HG03066 (cell line): Measurements from ENCODE around the gene MSANTD2.

ENCODE experiments used
- ATAC-seq: cut with Tn5 transposase; IDR thresholded peaks from one replicate; pipeline ENCODE4 v1.9.1; 2021; ENCODE audit warnings: low read depth; ENCODE audit not compliant: unreplicated experiment

MSANTD2 gene

GRCh38 chr11:124739479-124740276 lies 60.5 kb downstream of the MSANTD2 start, which contains the start of gene NRGN:
NRGN (plus strand) TSS chr11:124739942; CDS start chr11:124740085, 143 bp downstream.
- peak; percentile 96 for ATAC-seq

DNA sequence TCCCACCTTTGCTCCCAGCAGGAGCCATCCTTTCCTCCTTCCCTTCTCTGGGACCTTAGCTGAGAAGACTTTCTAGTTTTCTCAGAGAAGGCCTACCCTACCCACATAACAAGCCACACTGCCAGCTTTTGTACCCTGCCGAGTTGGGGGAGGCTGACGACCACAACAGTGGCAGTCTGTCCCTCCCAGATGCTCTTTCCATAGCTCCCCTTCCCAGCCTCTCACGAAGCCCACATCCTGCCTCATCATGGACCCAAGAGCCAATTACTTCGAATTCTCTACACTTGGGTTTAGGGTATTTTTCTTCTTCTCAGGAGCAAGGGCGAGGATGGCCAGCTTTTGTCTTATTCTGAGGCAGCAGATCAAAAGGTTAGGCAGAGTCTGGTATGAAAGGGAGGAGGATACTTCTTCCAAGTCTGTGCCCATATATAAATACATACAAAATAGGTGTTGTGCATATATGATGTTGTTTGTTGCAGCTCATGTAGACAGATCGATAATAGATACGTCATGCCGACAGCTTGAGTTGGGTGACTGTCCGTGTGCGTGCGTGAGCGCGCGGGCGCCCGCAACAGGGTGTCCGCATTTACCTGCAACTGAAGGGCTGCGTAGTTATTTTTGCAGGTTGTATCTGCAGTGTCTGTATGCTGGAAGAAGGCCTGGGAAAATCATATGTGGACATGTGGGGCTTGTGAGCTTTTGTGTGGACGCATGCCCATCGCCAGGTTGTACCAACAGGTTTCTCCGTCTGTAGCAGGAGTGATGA lies 61.3 kb downstream of the MSANTD2 start:
- no peak for ATAC-seq

DNA sequence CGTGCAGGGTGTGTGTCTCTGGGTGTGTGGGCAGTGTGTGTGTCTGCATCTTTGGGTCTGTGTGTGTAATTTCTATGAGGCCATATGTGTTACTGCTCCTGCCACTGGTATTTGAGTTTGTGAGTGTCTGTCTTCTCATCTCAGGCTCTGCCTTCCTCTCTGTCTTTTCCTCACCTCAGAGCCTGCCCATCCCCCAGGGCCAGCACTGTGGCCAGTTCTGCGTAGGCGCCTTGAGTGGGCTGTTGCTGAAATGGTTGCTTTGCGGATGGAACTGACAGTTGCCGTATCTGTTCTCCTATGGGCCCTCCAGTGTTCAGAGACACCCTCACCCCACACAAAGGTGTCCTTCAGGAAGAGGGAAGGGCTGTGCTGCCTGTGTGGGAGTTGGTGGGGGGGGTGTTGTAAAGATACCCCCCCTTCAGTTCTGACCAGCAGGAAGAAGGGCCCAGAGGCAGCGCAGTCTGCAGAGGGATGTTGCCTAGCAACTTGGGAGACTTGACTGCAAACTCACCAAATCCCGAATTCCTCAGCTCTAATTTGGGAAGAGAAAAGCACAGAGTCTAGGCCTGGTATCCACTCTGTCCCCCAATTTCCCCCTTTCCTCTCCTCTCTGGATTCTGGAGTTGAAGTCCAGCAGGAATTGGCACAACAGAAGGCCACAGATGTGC lies 62.4 kb downstream of the MSANTD2 start:
- ATAC-seq = no peak

GRCh38 chr11:124736736-124737135 lies 63.5 kb downstream of the MSANTD2 start:
- ATAC-seq = no peak

DNA sequence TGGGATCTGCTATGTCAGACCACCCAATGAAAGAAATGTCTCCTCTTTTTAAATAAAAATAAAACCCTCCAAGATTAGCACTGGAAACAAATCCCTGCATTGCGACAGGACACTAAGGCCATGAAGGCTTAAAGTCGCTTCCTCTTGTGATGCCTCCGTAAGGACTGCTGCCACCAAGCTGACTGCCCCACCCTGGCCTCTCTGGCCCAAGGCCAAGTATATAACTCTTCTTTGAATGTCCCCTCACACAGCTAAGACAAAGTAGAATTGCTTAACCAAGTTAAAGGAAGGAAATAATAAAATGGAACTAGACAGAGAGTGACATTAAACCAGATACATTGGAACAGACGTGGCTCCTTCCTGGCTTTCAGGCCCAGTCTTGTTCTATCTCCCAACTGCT lies 68.0 kb downstream of the MSANTD2 start:
- no peak for ATAC-seq

- ATAC-seq = no peak
Observed at GRCh38 chr11:124729571-124729970, 70.6 kb downstream of the MSANTD2 start.

GRCh38 chr11:124728134-124728533 lies 72.1 kb downstream of the MSANTD2 start:
- no peak for ATAC-seq

DNA sequence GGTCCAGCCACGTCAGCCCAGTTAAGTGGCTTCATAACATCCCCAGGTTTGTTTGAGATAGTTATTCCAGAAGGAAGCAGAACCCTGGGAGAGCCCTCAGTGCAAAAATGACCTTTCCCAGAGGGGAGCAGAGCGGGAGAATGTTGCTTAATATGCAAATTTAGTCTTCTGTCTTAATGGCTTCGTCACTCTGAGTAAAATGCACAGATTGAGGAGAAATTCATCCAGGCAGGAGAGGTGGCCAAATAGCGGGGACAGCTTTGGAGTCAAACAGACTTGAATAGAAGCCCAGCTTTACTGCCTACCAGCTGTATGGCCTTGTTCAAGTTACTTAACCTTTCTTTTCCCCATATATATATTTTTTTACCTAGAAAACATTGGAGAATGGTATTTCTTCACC lies 72.7 kb downstream of the MSANTD2 start:
- ATAC-seq = no peak

DNA sequence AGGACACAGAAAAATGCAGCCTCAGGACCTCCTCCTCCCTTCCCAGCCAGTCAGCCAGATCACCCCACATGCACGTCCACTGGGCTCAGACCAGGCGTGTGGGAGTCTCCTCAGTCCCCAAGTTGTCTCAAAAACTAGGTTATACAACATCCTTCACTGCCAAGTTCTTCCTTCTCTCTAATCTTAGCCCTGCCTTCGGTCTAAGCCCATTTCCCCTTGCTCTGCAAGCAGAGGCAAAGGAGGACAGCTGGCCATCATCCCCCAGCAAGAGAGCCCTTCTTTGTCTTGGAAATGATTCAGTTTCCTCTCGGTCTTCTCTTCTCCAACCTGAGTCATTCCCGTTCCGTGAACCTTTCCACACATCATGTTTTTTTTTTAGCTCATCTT lies 74.5 kb downstream of the MSANTD2 start:
- peak; percentile 19 for ATAC-seq

DNA sequence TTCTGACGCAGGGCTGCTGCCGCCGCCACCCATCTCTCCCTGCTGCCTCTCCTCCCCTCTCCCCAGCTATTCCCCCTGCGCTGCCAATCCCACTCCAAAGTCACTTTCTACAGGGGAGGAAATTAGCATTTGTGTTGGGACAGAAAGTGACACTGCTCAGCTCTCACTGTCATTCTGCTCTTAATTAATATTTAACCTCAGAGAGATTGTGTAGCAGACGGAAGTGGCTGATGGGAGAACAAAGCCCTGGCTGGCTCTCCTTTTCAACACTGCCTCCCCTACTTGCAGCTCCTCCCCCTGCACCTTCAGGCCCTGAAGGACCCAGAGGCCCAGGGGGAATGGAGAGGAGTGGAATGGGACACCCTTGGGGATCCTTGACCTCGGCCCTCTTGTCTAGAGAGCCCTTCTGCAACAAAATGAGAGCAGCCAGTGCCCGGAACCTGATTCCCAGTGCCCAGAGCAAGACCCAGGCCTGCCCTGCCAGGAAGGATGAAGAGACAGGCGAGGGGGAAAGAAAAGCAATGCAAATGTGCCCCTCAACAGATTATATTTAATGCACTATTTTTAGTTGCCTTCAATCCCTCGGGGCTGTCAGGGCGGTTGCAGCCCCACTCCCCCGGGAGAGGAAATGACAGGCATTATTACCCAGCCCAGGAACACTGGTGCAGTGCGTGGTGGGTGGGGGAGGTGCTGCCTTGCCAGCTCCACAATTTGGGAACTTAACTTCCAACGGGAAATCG lies 75.1 kb downstream of the MSANTD2 start:
- peak; percentile 95 for ATAC-seq

- no peak for ATAC-seq
Observed at GRCh38 chr11:124722176-124722575, 78.0 kb downstream of the MSANTD2 start.

- no peak for ATAC-seq
Observed at GRCh38 chr11:124719534-124719933, 80.7 kb downstream of the MSANTD2 start.

GRCh38 chr11:124718801-124719200 lies 81.4 kb downstream of the MSANTD2 start:
- no peak for ATAC-seq

GRCh38 chr11:124717786-124718651 lies 82.2 kb downstream of the MSANTD2 start:
- ATAC-seq = no peak

- ATAC-seq = peak; percentile 52
Observed at GRCh38 chr11:124717421-124717785, 82.8 kb downstream of the MSANTD2 start.

DNA sequence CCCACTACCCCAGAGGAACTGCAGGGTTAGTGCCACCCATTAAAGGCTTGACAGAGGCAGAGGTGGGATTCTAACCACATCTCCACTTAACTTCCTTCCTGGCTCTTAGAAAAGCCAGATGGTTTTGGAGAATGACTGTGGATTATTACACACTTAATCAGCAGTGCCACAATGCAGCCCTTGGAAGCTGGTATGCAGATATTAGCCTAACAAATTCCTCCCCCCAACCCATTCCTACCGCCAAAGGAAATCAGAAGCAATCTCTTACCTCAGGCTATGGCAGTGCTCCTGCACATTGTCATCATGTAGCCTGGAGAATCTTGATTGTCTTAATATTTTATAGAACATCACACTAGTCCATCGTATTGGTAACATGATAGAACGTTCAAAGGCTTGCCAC lies 83.6 kb downstream of the MSANTD2 start:
- ATAC-seq = no peak
